CD4-positive, alpha-beta T cell treated with Interleukin-4 for 4 hours (primary cell): Measurements from ENCODE around the gene CD209.

Source experiments
- DNase-seq: peaks from one replicate; pipeline ENCODE4 v3.0.0-alpha.2; 2020

CD209 gene

DNA sequence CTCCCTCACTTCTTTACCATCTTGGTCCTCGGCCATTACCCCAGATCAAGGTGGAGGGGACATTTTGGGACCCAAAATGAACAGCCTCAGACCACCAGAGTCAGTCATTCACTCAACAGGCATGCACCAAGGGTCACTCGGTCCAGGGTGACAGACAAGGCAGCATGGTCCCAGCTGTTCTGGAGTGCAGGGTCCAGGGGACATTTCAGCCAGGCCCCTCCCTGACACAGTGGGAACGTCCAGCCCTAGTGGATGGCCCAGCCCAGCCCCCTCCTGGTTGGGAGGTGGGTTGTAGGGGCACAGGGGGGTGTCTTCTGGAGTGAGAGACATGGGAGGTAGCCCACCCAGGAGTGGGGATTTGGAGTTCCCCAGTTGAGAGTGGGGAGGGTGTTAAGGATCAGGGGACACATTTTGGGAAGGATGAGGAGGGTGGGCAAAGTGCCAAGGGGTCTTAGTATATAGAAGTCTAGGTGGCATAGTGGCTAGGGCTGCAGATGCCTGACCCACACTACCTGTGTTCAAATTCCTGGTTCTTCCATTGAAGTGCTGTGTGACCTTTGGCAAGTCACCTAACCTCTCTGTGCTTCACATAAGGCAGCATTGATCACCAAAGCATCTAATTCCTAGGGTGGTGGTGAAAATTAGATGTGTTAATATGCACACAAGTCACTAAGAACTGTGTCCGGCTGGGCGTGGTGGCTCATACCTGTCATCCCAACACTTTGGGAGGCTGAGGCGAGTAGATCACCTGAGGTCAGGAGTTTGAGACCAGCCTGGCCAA, 42.9 kb downstream of the CD209 start:
- no peak for DNase-seq

DNA sequence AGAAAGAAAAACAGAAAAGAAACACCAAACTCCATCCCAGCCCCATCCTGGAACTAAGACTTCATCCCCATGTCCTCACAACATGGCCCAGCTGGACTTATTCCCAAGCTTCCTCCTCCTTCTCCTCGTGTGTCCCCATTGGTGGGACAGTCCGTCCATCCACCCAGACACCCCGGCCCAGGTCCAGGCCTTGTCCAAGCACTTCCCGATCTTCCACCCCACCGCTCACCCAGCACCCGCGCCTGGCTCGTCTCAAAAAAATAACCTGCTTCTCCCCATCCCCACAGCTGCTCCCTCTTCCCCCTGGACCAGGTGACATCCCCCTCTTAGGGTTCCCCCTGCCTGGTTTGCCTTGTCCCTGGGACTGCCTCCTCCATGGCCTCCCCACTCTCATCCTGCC, 44.0 kb downstream of the CD209 start:
- DNase-seq, result no peak

DNA sequence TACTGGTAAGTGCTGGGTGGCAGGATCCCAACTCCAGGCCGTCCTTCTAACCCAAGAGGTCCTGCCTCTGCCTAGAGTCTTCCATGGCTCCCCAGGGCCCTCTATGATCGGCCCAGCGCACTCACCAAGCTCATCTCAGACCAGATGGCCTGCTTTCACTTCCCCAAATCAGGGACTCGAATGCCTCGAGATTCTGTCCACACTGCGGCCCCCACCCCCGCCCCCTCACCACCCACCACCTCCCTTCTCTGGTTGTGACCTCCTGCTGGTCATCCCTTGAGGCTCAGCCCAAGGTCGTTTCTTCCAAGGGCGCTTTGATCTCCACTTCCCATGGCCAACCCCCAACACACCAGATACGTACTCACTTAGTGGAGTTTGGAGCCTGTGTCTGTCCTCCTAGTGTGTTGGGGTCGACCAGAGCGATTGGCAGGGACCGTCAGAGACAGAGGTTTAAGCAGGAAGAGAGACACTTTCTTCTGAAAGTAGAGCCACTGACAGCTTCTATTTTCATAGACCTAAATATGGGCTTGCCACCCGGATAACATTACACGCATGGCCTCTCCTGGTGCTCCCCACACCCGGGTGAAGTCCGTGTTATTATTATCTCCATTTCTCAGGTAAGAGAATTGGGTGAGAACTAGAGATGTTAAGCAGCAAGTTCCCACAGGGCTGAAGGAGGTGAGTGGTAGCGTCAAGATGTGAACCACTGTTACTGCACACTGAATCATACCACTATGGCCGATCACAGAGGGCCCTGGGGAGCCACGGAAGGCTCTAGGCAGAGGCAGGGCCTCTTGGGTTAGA, 45.5 kb downstream of the CD209 start, which contains the start of gene FCER2:
Gene FCER2, minus strand, starts transcription at position 478 of the 804 bp plus-strand sequence. CDS start 2,371 bp downstream, outside the sequence.
- DNase-seq, result no peak

GRCh38 chr19:7701049-7701653, 46.2 kb downstream of the CD209 start:
- no peak for DNase-seq

- DNase-seq, result no peak
Measured at GRCh38 chr19:7699417-7700401, 47.6 kb downstream of the CD209 start.

- no peak for DNase-seq
Measured at GRCh38 chr19:7699003-7699402, 48.3 kb downstream of the CD209 start.

DNA sequence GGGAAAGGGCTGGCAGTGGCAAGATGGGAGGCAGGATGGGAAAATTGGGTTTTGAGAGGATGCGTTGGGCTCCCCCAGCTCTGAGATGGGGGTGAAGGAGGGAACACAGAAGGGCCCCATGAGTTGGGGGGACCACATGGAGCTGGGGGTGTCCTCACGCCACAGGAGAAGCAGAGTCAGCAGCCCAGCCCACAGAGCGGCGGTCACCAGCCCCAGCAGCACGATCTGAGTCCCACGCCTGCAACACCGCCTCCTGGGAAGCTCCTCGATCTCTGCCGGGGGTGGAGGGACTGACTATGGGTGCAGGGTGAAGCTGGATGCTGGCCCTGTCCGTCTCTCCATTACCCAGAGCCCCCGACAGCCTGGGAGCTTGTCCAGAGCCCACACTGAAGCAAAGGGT, 48.8 kb downstream of the CD209 start:
- DNase-seq, result no peak

GRCh38 chr19:7697721-7698287, 49.5 kb downstream of the CD209 start:
- DNase-seq, result no peak

DNA sequence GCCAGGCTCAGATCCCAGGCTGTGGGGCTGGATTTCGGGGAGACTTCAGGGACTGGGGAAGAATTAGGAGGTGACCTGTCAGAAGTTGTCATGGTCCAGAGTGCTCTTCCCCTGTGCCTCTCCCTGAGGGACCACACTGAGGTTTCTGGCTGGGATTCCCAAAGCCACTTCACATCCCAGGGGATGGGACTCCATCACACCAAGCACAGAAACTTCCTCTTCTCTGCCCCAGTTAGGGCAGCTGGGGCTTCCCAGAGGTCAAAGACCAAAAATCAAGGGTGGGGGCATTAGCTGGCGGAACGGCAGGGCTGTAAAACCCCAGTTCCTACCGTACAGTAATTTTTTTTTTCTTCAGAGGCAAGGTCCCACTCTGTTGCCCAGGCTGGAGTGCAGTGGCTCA, 52.8 kb downstream of the CD209 start:
- DNase-seq, result no peak

GRCh38 chr19:7692417-7693088, 54.8 kb downstream of the CD209 start:
- no peak for DNase-seq

DNA sequence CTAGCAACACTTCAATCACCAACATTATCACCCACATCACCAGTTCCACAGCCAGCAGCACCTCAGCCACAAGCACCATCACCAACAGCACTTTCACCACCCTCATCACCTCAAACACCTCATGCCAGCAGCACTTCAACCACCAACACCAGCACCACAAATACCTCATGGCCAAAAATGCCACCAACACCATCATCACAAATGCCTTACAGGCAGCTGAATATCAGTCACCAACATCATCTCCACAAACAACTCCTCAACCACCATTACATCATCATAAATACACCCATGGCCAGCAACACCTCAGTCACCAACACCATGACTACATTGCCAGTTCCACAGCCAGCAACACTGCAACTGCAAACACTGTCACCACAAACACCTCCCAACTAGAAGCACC, 55.8 kb downstream of the CD209 start:
- no peak for DNase-seq

DNA sequence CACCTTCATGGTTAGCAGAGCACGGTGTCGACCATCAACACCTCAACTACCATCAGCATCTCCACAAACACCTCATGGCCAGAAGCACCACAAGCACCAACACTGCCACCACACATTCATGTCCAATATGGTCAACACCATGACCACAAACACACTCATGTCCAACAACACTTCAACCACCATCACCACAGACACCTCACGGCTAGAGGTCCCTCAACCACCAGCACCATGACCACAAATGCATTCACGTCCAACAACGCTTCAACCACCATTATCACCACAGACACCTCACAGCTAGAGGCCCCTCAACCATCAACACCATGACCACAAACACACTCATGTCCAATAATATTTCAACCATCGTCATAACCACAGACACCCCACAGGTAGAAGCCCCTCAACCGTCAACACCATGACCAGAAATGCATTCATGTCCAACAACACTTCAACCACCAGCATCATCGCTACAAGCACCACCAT, 56.5 kb downstream of the CD209 start:
- no peak for DNase-seq
